WTC11 (cell line): ENCODE measurements around the gene HOATZ.

Experiments
- FOXK1 ChIP-seq: sonication (generic); formaldehyde crosslinking; IDR thresholded peaks from 2 replicates; pipeline ENCODE4 v1.8.0; 2022; ENCODE audit warnings: mild to moderate bottlenecking, moderate library complexity, missing genetic modification reagents
- NR2C2 ChIP-seq: sonication (generic); formaldehyde crosslinking; IDR thresholded peaks from 2 replicates; pipeline ENCODE4 v1.8.0; 2022; ENCODE audit warnings: mild to moderate bottlenecking, missing genetic modification reagents
- SMAD3 ChIP-seq: sonication (generic); formaldehyde crosslinking; IDR thresholded peaks from 2 replicates; pipeline ENCODE4 v1.8.0; 2022; ENCODE audit warnings: missing genetic modification reagents, mild to moderate bottlenecking, borderline replicate concordance
- TEAD4 ChIP-seq: sonication (generic); formaldehyde crosslinking; IDR thresholded peaks from 2 replicates; pipeline ENCODE4 v1.8.0; 2022; ENCODE audit warnings: mild to moderate bottlenecking, missing genetic modification reagents
- ZNF138 ChIP-seq: sonication (generic); formaldehyde crosslinking; conservative IDR thresholded peaks from 2 replicates; pipeline ENCODE4 v1.8.1; 2022; ENCODE audit warnings: mild to moderate bottlenecking, moderate library complexity, missing genetic modification reagents
- TF ChIP-seq, protein P1 (sequence below): fragments of 200-600 bp; IDR thresholded peaks from 2 replicates; pipeline ENCODE4 v1.8.0; 2022; ENCODE audit warnings: antibody characterized with exemption
- TF ChIP-seq, protein P2 (sequence below): sonication (generic); formaldehyde crosslinking; IDR thresholded peaks from 2 replicates; pipeline ENCODE4 v1.8.0; 2022; ENCODE audit warnings: missing genetic modification reagents
- TF ChIP-seq, protein P3 (sequence below): fragments of 250-450 bp; sonication (Bioruptor Pico); IDR thresholded peaks from 2 replicates; pipeline ENCODE4 v1.9.0; 2021; ENCODE audit warnings: mild to moderate bottlenecking
- TF ChIP-seq, protein P4 (sequence below): sonication (generic); formaldehyde crosslinking; conservative IDR thresholded peaks from 2 replicates; pipeline ENCODE4 v1.8.1; 2022; ENCODE audit warnings: mild to moderate bottlenecking, missing genetic modification reagents
- TF ChIP-seq, protein P5 (sequence below): sonication (generic); formaldehyde crosslinking; IDR thresholded peaks from 2 replicates; pipeline ENCODE4 v1.8.0; 2022; ENCODE audit warnings: mild to moderate bottlenecking, missing genetic modification reagents

DNA sequence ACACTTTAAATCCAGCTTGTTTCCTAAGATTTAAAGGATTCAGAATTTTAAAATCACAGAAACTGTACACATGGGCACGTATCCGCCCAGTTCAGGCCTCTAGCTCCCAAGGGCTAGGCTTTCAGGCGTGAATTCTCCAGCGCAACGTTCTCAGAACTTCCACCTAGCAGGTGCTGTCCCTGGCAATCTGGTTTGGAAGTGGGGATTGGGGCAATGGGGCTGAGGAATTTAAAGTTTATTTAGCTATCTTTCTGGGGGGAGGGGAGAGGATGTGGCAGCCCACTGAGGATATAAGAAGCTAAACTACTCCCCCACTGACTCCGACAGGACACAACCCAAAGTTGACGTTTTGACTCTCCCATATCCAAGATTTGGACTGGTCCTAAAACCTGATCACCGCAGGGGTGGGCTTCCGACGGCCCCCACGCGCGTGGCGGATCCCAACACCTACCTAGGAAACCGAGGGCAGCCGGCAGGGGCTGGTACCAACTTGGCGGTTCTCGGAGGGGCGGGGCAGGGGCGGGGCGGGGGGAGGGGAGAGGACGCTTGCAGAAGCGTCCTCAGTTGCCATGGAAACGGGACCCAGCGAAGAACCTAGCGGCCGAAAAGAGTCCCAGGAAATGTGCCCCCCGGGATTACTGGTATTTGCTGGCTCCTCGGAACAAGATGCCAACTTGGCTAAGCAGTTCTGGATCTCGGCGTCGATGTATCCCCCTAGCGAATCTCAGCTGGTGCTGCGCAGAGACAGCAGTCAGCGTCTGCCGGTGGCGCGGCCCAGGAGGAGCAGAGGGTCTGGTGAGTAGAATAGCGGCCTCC, at the start of gene HOATZ:
- TF ChIP-seq, protein P1, sequence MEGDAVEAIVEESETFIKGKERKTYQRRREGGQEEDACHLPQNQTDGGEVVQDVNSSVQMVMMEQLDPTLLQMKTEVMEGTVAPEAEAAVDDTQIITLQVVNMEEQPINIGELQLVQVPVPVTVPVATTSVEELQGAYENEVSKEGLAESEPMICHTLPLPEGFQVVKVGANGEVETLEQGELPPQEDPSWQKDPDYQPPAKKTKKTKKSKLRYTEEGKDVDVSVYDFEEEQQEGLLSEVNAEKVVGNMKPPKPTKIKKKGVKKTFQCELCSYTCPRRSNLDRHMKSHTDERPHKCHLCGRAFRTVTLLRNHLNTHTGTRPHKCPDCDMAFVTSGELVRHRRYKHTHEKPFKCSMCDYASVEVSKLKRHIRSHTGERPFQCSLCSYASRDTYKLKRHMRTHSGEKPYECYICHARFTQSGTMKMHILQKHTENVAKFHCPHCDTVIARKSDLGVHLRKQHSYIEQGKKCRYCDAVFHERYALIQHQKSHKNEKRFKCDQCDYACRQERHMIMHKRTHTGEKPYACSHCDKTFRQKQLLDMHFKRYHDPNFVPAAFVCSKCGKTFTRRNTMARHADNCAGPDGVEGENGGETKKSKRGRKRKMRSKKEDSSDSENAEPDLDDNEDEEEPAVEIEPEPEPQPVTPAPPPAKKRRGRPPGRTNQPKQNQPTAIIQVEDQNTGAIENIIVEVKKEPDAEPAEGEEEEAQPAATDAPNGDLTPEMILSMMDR, result no peak
- TF ChIP-seq, protein P2, sequence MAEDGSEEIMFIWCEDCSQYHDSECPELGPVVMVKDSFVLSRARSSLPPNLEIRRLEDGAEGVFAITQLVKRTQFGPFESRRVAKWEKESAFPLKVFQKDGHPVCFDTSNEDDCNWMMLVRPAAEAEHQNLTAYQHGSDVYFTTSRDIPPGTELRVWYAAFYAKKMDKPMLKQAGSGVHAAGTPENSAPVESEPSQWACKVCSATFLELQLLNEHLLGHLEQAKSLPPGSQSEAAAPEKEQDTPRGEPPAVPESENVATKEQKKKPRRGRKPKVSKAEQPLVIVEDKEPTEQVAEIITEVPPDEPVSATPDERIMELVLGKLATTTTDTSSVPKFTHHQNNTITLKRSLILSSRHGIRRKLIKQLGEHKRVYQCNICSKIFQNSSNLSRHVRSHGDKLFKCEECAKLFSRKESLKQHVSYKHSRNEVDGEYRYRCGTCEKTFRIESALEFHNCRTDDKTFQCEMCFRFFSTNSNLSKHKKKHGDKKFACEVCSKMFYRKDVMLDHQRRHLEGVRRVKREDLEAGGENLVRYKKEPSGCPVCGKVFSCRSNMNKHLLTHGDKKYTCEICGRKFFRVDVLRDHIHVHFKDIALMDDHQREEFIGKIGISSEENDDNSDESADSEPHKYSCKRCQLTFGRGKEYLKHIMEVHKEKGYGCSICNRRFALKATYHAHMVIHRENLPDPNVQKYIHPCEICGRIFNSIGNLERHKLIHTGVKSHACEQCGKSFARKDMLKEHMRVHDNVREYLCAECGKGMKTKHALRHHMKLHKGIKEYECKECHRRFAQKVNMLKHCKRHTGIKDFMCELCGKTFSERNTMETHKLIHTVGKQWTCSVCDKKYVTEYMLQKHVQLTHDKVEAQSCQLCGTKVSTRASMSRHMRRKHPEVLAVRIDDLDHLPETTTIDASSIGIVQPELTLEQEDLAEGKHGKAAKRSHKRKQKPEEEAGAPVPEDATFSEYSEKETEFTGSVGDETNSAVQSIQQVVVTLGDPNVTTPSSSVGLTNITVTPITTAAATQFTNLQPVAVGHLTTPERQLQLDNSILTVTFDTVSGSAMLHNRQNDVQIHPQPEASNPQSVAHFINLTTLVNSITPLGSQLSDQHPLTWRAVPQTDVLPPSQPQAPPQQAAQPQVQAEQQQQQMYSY (CRISPR knock-in tag), result no peak
- TF ChIP-seq FOXK1 (CRISPR knock-in tag), result no peak
- TF ChIP-seq TEAD4 (CRISPR knock-in tag), result no peak
- no peak for TF ChIP-seq NR2C2
- TF ChIP-seq, protein P3, sequence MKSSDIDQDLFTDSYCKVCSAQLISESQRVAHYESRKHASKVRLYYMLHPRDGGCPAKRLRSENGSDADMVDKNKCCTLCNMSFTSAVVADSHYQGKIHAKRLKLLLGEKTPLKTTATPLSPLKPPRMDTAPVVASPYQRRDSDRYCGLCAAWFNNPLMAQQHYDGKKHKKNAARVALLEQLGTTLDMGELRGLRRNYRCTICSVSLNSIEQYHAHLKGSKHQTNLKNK, result no peak
- TF ChIP-seq SMAD3 (CRISPR knock-in tag), result no peak
- TF ChIP-seq ZNF138 (CRISPR knock-in tag), result no peak
- TF ChIP-seq, protein P4, sequence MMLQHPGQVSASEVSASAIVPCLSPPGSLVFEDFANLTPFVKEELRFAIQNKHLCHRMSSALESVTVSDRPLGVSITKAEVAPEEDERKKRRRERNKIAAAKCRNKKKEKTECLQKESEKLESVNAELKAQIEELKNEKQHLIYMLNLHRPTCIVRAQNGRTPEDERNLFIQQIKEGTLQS (CRISPR knock-in tag), result no peak
- TF ChIP-seq, protein P5, sequence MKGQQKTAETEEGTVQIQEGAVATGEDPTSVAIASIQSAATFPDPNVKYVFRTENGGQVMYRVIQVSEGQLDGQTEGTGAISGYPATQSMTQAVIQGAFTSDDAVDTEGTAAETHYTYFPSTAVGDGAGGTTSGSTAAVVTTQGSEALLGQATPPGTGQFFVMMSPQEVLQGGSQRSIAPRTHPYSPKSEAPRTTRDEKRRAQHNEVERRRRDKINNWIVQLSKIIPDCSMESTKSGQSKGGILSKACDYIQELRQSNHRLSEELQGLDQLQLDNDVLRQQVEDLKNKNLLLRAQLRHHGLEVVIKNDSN (CRISPR knock-in tag), result no peak
